ENCODE results near the gene ITPRIPL2. TPM values are rescaled to one million over a fixed set of nuclear protein-coding genes. Genes with fewer than 3 reads are reported as not detected.

The ITPRIPL2 gene
- total and polyA plus RNA-seq, 2 of the 13 experiments (the other 11 are each of a cell fraction or from before 2014, with no cell fraction given) = 5.9 to 12.6 TPM

GRCh38 chr16:19086322-19087199 lies 27.2 kb upstream of the ITPRIPL2 start (continued):
- TF ChIP-seq, protein P1, sequence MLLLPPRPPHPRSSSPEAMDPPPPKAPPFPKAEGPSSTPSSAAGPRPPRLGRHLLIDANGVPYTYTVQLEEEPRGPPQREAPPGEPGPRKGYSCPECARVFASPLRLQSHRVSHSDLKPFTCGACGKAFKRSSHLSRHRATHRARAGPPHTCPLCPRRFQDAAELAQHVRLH (CRISPR knock-in tag; IDR thresholded peaks at IDR 0.05; ENCODE audit: borderline replicate concordance, low read depth) = peak; percentile 94
- TF ChIP-seq ZNF496 (CRISPR knock-in tag; IDR thresholded peaks at IDR 0.05; ENCODE audit: insufficient replicate concordance) (no peak), ATF1 (CRISPR knock-in tag; IDR thresholded peaks at IDR 0.05) (no peak), PPARG (CRISPR knock-in tag; conservative IDR thresholded peaks at IDR 0.05) (peak; percentile 73), ZBTB43 (CRISPR knock-in tag; conservative IDR thresholded peaks at IDR 0.05) (peak; percentile 66), ZNF124 (CRISPR knock-in tag; IDR thresholded peaks at IDR 0.05) (peak; percentile 90; the same call in 1 of the 2 replicates), RBM22 (optimal IDR thresholded peaks at IDR 0.05; ENCODE audit: low read length) (no peak), ZZZ3 (CRISPR knock-in tag; IDR thresholded peaks at IDR 0.05; ENCODE audit: borderline replicate concordance) (no peak), FOXK1 (CRISPR knock-in tag; IDR thresholded peaks at IDR 0.05; ENCODE audit: borderline replicate concordance, low read depth) (peak; percentile 60; the same call in 1 of the 2 replicates), CREBL2 (CRISPR knock-in tag; IDR thresholded peaks at IDR 0.05; ENCODE audit: borderline replicate concordance) (no peak), ZNF101 (CRISPR knock-in tag; IDR thresholded peaks at IDR 0.05; ENCODE audit: borderline replicate concordance, low read depth) (no peak), ZNF558 (CRISPR knock-in tag; IDR thresholded peaks at IDR 0.05; ENCODE audit: borderline replicate concordance) (no peak), SKI (IDR thresholded peaks at IDR 0.05; ENCODE audit: partially characterized antibody) (peak; percentile 89), RORA (CRISPR knock-in tag; IDR thresholded peaks at IDR 0.05) (0 out of 2 replicates have a peak, but pooled peaks have one; percentile 21), ZNF530 (CRISPR knock-in tag; IDR thresholded peaks at IDR 0.05; ENCODE audit: low read depth) (no peak), MAZ (IDR thresholded peaks at IDR 0.05; ENCODE audit: borderline replicate concordance, low read depth, low read length) (0 out of 2 replicates have a peak, but pooled peaks have one; percentile 18), MAZ (CRISPR knock-in tag; IDR thresholded peaks at IDR 0.05; ENCODE audit: low read depth) (peak; percentile 87), ZNF337 (CRISPR knock-in tag; IDR thresholded peaks at IDR 0.05; ENCODE audit: borderline replicate concordance, low read depth) (no peak), ZNF446 (CRISPR knock-in tag; IDR thresholded peaks at IDR 0.05) (0 out of 2 replicates have a peak, but pooled peaks have one; percentile 50), ZSCAN22 (CRISPR knock-in tag; IDR thresholded peaks at IDR 0.05) (0 out of 2 replicates have a peak, but pooled peaks have one; percentile 15), FOXM1 (CRISPR knock-in tag; IDR thresholded peaks at IDR 0.05) (no peak), SP4 (CRISPR knock-in tag; IDR thresholded peaks at IDR 0.05) (peak; percentile 54; the same call in 1 of the 2 replicates), ZNF841 (CRISPR knock-in tag; IDR thresholded peaks at IDR 0.05; ENCODE audit: borderline replicate concordance) (no peak), SSRP1 (CRISPR knock-in tag; IDR thresholded peaks at IDR 0.05) (no peak), MED8 (CRISPR knock-in tag; IDR thresholded peaks at IDR 0.05; ENCODE audit: insufficient replicate concordance) (peak; percentile 68), PITX1 (CRISPR knock-in tag; IDR thresholded peaks at IDR 0.05) (0 out of 2 replicates have a peak, but pooled peaks have one; percentile 64), NR2F2 (IDR thresholded peaks at IDR 0.05; ENCODE audit: borderline replicate concordance, low read depth) (peak; percentile 31; the same call in 1 of the 2 replicates)
- TF ChIP-seq, protein P2, sequence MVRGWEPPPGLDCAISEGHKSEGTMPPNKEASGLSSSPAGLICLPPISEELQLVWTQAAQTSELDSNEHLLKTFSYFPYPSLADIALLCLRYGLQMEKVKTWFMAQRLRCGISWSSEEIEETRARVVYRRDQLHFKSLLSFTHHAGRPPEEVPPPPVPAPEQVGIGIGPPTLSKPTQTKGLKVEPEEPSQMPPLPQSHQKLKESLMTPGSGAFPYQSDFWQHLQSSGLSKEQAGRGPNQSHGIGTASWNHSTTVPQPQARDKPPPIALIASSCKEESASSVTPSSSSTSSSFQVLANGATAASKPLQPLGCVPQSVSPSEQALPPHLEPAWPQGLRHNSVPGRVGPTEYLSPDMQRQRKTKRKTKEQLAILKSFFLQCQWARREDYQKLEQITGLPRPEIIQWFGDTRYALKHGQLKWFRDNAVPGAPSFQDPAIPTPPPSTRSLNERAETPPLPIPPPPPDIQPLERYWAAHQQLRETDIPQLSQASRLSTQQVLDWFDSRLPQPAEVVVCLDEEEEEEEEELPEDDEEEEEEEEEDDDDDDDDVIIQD (CRISPR knock-in tag; IDR thresholded peaks at IDR 0.05; ENCODE audit: low read depth) = peak; percentile 79; the same call in 1 of the 2 replicates

Measured in HepG2 (cell line).